HG03039 (cell line): Measurements from ENCODE around the gene VWCE.
A peak's percentile ranks its signal among the peaks of the same experiment; 100 is the strongest.

Experiments used
- ATAC-seq: cut with Tn5 transposase; IDR thresholded peaks from one replicate; pipeline ENCODE4 v1.9.1; 2021; ENCODE audit warnings: mild to moderate bottlenecking, moderate library complexity; ENCODE audit not compliant: unreplicated experiment

VWCE gene, protein sequence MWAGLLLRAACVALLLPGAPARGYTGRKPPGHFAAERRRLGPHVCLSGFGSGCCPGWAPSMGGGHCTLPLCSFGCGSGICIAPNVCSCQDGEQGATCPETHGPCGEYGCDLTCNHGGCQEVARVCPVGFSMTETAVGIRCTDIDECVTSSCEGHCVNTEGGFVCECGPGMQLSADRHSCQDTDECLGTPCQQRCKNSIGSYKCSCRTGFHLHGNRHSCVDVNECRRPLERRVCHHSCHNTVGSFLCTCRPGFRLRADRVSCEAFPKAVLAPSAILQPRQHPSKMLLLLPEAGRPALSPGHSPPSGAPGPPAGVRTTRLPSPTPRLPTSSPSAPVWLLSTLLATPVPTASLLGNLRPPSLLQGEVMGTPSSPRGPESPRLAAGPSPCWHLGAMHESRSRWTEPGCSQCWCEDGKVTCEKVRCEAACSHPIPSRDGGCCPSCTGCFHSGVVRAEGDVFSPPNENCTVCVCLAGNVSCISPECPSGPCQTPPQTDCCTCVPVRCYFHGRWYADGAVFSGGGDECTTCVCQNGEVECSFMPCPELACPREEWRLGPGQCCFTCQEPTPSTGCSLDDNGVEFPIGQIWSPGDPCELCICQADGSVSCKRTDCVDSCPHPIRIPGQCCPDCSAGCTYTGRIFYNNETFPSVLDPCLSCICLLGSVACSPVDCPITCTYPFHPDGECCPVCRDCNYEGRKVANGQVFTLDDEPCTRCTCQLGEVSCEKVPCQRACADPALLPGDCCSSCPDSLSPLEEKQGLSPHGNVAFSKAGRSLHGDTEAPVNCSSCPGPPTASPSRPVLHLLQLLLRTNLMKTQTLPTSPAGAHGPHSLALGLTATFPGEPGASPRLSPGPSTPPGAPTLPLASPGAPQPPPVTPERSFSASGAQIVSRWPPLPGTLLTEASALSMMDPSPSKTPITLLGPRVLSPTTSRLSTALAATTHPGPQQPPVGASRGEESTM

DNA sequence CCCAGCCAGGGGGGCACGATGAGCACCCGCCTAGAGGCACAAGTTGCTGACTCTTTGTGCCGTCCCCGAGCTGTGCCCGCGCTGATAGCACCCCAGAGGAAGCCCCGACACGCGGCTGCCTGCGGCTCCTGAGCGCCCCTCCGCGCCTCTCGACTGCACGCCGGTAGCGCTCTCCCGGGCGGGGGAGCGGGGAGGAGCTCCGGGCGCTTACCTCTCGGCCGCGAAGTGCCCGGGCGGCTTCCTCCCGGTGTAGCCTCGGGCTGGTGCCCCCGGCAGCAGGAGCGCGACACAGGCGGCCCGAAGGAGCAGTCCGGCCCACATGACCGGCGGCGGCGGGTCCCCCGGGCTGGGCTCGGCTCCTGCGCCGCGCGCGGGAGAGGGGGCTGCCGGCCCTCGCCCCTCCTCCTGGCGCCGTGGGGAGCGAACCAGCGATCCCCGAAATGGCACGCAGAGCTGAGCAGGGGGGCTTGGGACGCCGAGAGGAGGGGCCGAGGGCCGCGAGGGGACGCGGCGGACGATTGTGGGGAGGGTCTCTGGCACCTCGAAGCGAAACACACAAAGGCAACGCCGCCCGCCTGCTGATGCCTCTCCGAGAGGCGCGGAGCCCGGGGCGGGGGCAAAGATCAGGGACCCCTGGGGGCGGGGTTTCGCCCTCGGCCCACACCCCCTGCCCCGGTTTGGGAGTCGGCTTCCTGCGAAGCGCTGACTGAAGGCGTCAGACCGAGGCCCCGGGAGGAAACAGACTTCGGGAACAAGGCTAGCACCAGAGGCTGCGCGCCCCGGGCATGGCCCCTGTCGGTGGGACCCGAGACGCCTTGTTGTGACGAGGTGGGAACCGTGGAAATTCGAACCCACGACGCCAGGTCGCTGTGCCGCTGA is at the start of gene VWCE:
Gene VWCE, minus strand, starts transcription at position 600 of the 879 bp plus-strand sequence. Its CDS starts 279 bp downstream, at position 321.
- ATAC-seq, result peak; percentile 61

DNA sequence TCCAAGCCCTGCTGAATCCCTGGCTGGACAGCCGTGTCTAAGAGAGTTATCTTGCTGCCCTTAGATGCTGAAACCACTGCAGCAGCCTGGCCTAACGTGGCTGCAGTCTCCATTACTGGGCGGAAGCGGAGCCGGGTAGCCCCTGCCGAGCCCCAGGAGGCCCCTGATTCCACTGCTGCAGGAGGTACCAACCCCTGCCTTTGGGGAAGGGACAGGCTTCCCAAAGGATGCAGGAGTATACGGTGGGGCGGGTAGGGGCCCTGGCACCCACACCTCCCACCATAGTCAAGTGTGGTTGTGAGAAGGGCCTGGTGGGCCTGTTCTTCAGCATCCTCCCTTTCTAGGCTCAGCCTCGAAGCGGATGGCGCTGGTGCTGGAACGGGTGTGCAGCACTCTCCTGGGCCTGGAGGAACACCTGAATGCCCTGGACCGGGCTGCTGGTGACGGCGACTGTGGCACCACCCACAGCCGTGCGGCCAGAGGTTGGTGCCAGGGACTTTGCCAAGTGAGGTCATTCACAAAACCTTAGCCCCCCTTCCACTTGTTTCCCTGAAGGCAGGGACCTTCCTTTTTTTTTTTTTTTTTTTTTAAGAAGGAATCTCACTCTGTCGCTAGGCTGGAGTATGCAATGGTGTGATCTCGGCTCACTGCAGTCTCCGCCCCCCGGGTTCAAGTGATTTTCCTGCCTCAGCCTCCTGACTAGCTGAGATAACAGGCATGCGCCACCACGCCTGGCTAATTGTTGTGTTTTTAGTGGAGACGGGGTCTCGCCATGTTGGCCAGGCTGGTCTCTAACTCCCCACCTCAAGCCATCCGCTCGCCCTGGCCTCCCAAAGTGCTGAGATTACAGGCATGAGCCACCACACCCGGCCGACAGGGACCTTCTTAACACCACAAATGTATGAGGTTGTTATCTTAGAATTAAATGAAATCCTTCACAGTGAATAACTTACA is 49.0 kb upstream of the VWCE start:
- no peak for ATAC-seq

- ATAC-seq, result no peak
These were observed 47.2 kb upstream of the VWCE start for GRCh38 chr11:61342207-61342803.

DNA sequence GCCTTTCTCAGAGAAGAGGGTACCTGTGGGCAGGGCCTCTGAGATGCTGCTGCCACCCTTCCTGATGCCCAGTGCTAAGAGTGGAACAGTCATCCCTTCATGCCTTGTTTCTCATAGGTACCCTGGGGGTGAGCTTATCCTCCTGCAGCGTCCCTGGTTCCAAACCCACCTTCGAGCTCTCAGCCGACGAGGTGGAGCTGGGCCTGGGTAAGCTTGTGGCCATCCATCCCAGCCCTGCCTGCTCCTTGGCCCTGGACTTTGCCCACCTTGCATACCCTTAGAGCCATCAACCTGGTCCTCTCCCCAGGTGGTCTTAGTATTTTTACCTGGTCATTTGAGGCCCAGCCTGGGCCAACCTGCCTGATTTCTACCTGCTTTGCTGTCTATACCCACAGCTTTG is 46.6 kb upstream of the VWCE start:
- ATAC-seq, result no peak

GRCh38 chr11:61340979-61341378 is 45.9 kb upstream of the VWCE start:
- no peak for ATAC-seq

- ATAC-seq, result no peak
These were observed 44.4 kb upstream of the VWCE start for GRCh38 chr11:61339490-61339878.

GRCh38 chr11:61338783-61339489 is 43.8 kb upstream of the VWCE start:
- ATAC-seq, result no peak

DNA sequence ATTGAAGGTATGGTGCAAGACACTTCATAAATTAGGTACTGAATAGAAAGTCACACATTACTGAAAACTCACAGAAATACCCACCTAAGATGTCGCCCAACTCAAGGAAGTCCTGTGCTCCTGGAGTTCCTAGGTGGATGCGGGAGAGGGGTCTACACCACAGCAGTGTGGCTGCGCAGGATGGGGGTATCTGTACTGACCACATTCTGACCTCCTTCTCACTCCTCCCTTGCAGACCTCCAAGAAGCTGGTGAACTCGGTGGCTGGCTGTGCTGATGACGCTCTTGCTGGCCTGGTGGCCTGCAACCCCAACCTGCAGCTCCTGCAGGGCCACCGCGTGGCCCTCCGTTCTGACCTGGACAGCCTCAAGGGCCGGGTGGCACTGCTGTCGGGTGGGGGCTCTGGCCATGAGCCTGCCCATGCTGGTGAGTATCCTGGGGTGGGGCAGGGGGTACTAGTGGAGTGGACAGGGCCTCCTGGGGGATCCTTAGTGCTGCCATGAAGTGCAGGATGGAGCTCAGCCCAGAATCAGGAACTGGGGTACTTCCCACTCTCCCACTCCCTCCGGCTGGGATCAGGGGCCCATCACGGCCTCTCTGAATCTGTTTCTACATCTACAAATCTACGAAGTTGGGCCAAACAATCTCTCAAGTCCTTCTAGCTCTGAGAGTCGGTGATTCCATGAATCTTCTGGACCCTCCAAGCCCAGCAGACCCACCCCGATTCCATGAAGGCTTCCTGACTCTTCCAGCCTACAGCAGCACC is 42.8 kb upstream of the VWCE start:
- ATAC-seq, result no peak

- peak; percentile 36 for ATAC-seq
These were observed 41.2 kb upstream of the VWCE start for GRCh38 chr11:61336171-61336935.

DNA sequence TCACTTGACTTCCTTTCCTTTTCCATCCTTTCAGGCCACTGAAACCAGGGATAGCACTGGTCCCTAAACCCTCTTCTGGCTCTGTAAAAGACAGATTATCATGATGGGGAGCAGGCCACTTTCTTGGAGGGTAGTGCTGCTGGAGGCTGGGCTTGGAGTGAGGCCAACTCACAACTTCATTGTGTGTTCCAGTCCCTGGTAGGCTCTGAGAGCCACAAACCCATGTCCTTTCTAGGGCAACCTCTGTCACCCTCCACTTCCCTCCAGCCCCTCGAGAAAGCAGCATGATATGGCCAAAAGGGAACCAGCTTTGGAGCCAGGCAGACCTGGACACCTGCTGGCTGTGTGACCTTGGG is 40.2 kb upstream of the VWCE start:
- no peak for ATAC-seq

DNA sequence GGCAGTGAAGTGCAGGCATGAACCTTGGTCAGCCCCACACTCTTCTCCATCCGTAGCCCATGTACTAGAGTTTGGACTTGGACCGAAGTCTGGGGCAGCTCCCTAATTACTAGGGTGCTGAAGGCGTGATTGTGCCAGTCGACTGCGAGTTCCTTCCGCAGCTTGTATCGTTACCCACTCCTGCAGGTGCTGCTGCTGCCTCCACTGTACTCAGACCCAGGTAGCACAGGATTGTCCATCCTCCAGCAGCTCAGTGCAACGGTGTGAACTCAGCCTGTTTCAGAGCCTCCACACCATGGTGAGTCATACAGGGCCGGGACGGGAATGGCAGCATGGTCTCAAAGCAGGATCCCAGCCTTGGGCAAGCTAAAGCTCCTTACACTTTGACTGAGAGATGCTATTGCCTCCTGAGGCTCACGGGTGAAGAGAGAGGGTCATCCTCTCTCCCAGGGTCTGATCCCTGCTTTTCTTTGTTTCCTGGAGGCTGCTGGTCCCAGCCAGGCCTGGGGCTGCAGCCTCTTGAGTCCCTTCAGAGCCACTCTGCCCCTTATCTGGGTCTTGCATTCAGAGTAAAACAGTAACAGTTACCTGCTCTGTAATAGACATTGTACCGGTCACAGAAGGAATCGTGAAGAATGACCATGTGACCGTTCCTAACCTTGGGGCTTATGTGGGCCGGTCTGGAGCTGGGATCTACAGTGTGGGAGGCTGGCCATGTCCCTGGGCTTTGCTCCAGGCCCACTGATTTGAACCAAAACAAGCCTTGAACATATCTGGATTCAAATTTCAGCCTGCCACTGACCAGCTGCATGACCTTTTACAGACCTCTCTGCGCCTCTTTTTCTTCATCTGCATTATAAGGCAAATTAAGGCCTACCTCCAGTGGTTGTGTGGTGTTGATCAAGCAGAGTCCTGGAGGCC is 39.6 kb upstream of the VWCE start:
- ATAC-seq, result no peak

DNA sequence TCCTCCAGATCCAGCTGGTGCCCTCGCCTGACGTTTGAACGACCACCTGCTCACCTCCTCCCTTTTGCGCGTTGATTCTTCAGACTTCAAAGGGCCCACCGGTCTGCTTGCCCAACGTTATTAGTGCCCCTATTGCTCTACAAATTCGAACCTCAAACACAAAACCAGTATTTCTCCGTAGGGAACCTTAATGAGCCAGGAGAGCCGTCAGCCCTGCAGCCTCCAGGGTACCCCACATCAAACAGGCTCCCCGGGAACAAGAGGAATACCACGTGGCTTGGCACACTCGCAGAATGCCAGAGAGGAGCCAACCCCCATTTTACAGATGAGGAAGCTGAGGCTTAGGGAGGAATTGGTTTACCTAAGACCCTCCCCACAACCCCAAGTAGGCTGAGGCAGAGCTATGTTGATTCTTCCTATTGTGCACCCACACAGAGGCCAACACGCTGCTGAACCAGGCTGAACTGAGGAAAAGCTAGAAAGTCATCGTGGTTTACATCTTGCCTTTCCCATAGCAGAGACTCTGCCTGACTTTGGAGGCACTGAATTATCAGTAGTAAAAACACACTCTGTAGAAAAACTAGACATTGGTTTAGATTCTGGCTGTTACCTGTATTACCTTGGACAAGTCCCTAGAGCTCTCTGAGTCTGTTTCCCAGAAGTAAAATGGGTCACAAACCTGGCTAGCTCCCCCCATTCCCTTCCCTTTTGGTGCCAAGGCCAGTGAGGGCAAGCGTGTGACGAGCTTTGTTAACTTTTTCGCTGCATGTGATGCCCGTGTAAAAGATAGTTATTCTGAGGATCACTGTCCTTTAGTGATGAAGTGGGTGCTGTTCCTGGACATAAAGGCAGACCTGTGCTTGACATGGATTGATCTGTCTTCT is 38.7 kb upstream of the VWCE start:
- no peak for ATAC-seq

GRCh38 chr11:61332797-61333549 is 37.9 kb upstream of the VWCE start, which contains the start of the genes DDB1 and TKFC:
Gene DDB1 (minus strand): TSS chr11:61333105. CDS start chr11:61332968, 137 bp downstream.
Gene TKFC (plus strand): TSS chr11:61333228. CDS start chr11:61334729, 1,501 bp downstream.
- ATAC-seq, result peak; percentile 83

- no peak for ATAC-seq
These were observed 37.2 kb upstream of the VWCE start for GRCh38 chr11:61332281-61332796.
